ENCODE data around the gene SLC35A4.
A peak's percentile ranks its signal among the peaks of the same experiment; 100 is the strongest.

The SLC35A4 gene

DNA sequence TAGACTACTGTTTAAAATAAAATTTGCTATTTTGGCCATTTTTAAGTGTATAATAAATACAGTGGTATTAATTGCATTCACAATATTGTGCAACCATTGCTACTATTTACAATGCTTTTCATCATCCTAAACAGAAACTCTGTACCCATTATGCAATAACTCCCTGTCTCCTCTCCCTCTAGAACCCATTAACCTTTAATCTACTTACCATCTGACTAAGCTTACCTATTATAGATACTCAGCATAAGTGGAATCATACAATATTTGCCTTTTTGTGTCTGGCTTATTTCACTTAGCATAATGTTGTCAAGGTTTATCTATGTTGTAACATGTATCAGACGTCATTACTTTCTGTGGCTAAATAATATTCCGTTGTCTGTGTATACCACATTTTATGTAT is 42.4 kb downstream of the SLC35A4 start:
- H3K36me3 ChIP-seq (ENCODE audit: control insufficient read depth, insufficient read depth, low read length), result no peaks in the 10 kb centered on the region
- peaks cover 6% of the 10 kb centered on the region for H3K4me1 ChIP-seq (ENCODE audit: control insufficient read depth, insufficient read depth, low read length, poor library complexity, severe bottlenecking)
- no peak overlapping the region for H3K4me3 ChIP-seq (ENCODE audit: extremely low read depth, insufficient read depth, low read length, poor library complexity, severe bottlenecking)
- no CpG with 5 or more reads among the region's 2 CpGs for WGBS, 2 experiments (ENCODE audit: insufficient coverage in 2 of 2)
- H3K27ac ChIP-seq (ENCODE audit: low read depth, low read length, severe bottlenecking), result no peak overlapping the region
- H3K9me3 ChIP-seq (ENCODE audit: control insufficient read depth, low read length), result peaks cover 19% of the 10 kb centered on the region

DNA sequence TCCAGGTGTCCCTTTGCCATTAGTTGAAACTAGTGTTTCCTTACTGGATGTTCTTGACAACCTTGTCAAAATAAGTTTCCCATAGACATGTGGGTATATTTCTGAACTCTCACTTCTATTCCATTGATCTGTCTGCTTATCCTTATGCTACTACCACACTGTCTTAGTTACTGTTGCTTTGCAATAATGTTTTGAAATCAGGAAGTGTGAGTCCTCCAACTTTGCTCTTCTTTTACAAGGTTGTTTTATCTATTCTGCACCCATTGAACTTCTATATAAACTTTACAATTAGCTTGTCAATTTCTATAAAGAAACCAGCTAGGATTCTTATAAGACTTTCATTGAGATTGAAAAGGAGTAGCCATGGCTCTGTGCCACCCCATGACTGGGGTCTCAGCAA is 44.1 kb downstream of the SLC35A4 start:
- H3K4me1 ChIP-seq (ENCODE audit: control insufficient read depth, insufficient read depth, low read length, poor library complexity, severe bottlenecking), result peaks cover 6% of the 10 kb centered on the region
- no peak overlapping the region for H3K27ac ChIP-seq (ENCODE audit: low read depth, low read length, severe bottlenecking)
- H3K36me3 ChIP-seq (ENCODE audit: control insufficient read depth, insufficient read depth, low read length), result no peaks in the 10 kb centered on the region
- H3K4me3 ChIP-seq (ENCODE audit: extremely low read depth, insufficient read depth, low read length, poor library complexity, severe bottlenecking), result no peak overlapping the region
- peaks cover 23% of the 10 kb centered on the region for H3K9me3 ChIP-seq (ENCODE audit: control insufficient read depth, low read length)

DNA sequence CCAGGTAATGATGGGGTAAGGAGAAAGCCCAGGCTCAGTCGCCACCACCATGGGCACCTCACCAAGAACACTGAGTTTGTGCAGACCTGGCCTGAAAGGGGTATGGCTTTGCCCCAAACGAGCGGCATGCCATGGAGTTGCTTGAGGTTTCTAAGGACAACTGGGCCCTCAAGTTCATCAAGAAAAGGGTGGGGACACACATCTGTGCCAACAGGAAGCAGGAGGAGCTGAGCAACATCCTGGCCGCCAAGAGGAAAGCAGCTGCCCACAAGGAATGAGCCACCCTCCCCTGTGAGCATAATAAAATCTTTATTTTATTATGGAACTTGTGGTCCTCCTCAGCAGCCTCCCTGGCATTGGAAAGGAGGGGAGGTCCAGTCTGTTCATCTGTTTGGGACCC is 44.5 kb downstream of the SLC35A4 start:
- peaks cover 23% of the 10 kb centered on the region for H3K9me3 ChIP-seq (ENCODE audit: control insufficient read depth, low read length)
- H3K27ac ChIP-seq (ENCODE audit: low read depth, low read length, severe bottlenecking), result no peak overlapping the region
- WGBS, 2 experiments (ENCODE audit: insufficient coverage in 2 of 2), result 89 to 98% methylated on average over 3 to 4 of the region's 4 CpGs
- no peak overlapping the region for H3K4me3 ChIP-seq (ENCODE audit: extremely low read depth, insufficient read depth, low read length, poor library complexity, severe bottlenecking)
- H3K36me3 ChIP-seq (ENCODE audit: control insufficient read depth, insufficient read depth, low read length), result no peaks in the 10 kb centered on the region
- H3K4me1 ChIP-seq (ENCODE audit: control insufficient read depth, insufficient read depth, low read length, poor library complexity, severe bottlenecking), result peaks cover 6% of the 10 kb centered on the region

DNA sequence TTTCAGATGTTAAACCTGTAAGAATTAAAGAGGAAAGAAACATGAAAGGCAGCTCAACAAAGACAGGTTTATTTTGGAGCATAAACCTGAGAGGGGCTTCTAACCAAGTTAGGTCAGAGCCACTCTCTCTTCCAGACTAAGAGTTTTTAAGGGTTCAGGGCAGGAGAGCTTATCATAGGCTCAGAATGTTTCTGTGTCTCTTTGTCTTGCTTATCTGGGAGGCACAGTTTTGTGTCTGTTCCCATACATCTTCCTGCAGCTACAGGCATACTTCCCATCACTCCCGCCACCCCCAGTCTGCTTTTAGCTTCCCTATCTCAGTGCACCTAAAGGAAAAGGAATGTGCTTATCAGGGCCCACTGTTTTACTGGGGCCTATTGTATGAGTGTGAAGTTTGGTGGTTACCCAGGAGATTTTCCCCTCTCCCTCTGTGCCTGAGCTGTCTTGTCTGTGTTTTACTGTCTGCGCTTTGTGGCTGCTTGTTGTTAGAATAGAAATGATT is 46.4 kb downstream of the SLC35A4 start:
- H3K4me1 ChIP-seq (ENCODE audit: control insufficient read depth, insufficient read depth, low read length, poor library complexity, severe bottlenecking), result peaks cover 6% of the 10 kb centered on the region
- 100% methylated on average over 1 of the region's 2 CpGs; no CpG with 5 or more reads in 1 of the 2 experiments for WGBS, 2 experiments (ENCODE audit: insufficient coverage in 2 of 2)
- no peaks in the 10 kb centered on the region for H3K36me3 ChIP-seq (ENCODE audit: control insufficient read depth, insufficient read depth, low read length)
- peaks cover 23% of the 10 kb centered on the region for H3K9me3 ChIP-seq (ENCODE audit: control insufficient read depth, low read length)
- H3K27ac ChIP-seq (ENCODE audit: low read depth, low read length, severe bottlenecking), result peak overlapping the region; percentile 86
- H3K4me3 ChIP-seq (ENCODE audit: extremely low read depth, insufficient read depth, low read length, poor library complexity, severe bottlenecking), result no peak overlapping the region
